Stimulated activated naive CD4-positive, alpha-beta T cell (primary cell): ENCODE measurements around the gene GLRX2.
"Not testable (repeated sequence)": the region's sequence is repeated elsewhere in the genome, so short reads cannot be mapped to it uniquely, and the experiment has no call there.

Source experiments
- DNase-seq, 6 experiments: peaks; one replicate each; lab custom pipeline; 2025; lab: John Stamatoyannopoulos, UW

GLRX2 gene, protein sequence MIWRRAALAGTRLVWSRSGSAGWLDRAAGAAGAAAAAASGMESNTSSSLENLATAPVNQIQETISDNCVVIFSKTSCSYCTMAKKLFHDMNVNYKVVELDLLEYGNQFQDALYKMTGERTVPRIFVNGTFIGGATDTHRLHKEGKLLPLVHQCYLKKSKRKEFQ

DNA sequence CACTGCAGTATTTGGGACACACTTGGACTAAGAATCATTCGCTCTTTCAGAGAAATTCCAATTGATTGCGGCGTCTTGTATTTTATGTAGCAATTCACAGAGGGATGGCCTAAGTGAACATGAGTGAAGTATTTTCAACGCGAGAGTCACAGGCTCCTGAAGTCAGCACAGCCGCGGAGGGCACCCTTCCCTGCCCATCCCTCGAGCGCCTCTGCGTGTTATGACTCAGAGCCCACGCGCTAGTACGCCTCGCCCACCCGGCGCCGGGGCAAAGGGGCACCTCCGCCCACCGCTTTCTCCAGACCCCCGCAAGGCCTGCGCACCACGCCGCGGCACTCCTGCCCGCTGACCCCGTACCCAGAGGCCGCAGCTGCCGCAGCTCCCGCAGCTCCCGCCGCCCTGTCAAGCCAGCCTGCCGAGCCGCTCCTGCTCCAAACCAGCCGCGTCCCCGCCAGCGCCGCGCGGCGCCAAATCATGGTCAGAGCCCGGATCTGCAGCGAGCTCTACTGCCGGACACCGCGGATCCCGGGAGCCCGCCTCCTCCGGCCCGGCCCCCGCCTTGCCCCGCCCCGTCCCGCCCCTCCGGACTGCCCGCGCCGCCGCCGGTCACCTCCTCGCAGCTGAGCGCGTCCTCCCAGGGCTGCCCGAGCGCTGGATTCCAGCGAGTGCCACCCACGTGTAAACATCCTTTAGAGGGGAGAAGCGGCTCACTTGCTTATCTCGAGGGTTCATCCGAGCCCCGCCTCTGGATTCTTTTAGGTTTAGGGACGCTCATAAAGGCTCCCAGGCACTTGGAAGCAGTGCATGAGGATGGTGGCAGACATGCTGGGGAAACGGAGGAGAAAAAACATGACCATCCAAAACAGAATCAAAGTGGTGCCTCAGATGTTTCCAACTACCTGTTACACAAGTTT is at the start of gene GLRX2:
TSS of gene GLRX2 (minus strand) at position 508 of the 914 bp plus-strand sequence. CDS start at position 476, 32 bp downstream.
- DNase-seq = peak; percentile 34 to 59 (median 47)

- no peak for DNase-seq
Measured at GRCh38 chr1:193144999-193145398, 39.8 kb upstream of the GLRX2 start.

DNA sequence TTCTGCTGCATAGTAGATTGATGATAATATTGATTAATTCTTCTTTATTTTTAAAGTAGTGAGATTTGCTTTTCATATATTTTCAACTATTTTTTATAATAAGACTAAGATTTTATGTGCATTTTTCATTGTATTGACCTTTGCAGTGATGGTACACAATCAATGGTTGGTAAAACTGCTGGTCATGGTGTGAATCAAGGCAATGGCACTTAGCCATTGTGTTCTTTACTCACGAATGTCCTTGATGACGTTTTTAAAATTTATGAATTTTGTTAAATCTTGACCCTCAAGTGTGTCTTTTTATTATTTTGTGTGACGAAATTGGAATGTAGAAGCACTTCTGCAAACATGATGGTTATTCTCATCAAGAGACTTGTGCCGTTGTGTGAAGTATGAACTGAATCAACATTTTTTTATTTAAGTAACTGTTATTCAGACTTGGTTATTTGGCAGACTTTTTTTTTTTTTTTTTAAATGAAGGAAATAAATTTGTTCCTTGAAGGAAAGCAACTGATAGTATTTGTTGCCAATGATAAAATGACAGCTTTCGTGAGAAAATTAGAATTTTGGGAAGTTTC is 39.2 kb upstream of the GLRX2 start:
- no peak for DNase-seq

GRCh38 chr1:193143285-193143684 is 38.1 kb upstream of the GLRX2 start:
- peak in 1 of 6 experiments; percentile 6 for DNase-seq

DNA sequence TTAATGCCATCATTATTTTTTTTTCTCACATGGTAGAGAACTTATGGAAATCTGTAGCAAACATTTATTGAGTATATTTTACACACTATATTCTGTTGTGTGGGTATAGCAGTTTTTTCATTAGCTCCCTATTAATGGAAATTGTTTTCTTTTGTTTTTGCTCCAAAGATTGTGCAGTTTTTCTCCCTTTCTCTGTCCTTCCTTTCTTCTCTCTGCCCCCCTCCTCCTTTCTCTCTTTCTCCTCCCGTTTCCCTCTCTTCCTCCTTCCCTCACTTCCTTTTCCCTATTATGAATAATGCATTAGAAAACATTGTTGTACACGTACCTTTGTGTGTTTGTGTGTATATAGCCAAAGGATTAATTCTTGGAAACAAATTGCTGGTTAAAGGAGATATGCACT is 37.2 kb upstream of the GLRX2 start:
- no peak for DNase-seq

- no peak for DNase-seq
Measured at GRCh38 chr1:193141804-193142203, 36.6 kb upstream of the GLRX2 start.

- DNase-seq = no peak
Measured at GRCh38 chr1:193140254-193140653, 35.0 kb upstream of the GLRX2 start.

DNA sequence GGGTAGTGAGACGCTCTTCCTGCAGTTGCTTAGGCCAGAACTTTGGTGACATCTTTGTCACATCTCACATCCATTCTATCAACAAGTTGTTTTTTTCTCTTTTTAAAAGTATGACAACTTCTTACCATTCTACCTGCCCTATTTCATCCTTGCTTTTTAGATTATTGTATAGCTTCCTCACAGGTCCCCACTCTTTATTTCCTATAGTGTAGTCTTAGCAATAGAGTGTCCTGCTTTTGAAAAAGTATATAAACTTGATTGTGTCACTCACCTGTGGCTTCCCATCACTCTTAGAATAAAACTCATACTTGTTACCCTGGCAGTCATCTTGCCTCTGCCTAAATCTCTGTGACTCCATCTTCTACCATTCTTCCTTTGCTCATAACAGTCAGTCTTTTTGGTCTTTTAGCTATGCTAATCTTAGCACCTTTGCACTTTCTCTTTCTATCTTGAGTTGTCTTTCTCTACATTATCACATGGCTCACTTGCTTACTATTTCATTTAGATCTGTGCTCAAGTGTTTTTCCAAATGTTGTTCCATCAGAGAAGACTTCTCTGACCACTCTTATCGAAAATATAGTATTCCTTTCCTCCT is 26.1 kb upstream of the GLRX2 start:
- no peak for DNase-seq

DNA sequence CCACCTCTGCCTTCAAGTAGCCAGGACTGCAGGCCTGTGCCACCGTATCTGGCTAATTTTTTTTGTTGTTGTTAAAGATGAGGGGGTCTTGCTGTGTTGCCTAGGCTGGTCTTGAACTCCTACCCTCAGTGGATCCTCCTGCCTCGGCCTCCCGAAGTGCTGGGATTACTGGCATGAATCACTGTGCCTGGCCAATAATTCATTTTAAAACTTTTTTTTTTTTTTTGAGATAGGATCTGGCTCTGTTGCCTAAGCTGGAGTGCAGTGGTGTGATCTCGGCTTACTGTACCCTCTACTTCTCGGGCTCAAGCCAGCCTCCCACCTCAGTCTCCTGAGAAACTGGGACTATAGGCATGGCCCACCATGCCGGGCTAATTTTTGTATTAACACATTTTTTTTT is 20.2 kb upstream of the GLRX2 start:
- DNase-seq = no peak

- no peak for DNase-seq
Measured at GRCh38 chr1:193123751-193124150, 18.5 kb upstream of the GLRX2 start.

DNA sequence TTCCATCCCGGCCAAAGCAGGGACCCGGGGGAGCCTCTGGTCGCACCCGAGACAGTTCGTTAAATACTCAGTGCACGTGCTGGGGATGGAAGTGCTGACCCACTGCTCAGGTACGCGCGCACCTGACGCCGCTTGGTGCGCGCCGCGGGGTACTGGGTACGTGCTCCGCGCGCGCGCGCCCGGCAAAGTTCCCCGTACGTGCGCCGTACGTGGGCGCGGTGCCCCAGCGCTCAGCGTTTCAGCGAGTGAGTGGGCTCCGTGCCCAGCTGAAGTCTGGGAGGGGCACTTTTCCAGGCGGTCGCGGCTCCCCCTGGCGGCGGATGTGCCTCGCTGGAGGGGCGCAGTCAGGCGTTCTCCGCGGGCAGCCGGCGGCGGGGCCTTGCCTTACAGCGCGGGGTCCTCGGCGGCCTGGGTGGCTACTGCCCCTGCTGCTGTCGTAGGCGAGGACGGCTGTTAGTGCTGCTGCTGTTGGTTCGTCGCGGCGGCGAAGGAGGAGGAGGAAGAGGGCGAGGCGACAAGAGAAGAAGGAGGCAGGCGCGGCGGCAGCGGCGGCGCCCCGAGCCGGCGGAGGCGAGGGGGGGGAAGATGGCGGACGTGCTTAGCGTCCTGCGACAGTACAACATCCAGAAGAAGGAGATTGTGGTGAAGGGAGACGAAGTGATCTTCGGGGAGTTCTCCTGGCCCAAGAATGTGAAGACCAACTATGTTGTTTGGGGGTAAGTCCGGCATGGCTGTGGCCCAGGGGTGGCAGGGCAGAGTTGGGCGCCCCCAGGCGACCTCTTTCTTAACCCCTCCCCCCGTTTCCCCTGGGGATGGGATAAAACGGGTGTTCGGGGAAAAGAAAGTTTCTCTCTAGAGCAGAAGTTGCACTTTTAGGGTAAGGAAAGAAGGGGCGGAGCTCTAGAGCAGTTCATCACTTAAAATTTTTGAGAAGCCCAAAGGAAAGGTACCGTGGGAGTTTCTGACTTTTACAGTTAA is 16.7 kb upstream of the GLRX2 start, which contains the start of gene CDC73:
TSS of gene CDC73 (plus strand) at position 416 of the 978 bp plus-strand sequence. CDS start at position 586, 170 bp downstream.
- peak; percentile 97 to 99 (median 98) for DNase-seq

- DNase-seq = peak in 1 of 6 experiments; percentile 17
Measured at GRCh38 chr1:193120604-193121166, 15.5 kb upstream of the GLRX2 start.

DNA sequence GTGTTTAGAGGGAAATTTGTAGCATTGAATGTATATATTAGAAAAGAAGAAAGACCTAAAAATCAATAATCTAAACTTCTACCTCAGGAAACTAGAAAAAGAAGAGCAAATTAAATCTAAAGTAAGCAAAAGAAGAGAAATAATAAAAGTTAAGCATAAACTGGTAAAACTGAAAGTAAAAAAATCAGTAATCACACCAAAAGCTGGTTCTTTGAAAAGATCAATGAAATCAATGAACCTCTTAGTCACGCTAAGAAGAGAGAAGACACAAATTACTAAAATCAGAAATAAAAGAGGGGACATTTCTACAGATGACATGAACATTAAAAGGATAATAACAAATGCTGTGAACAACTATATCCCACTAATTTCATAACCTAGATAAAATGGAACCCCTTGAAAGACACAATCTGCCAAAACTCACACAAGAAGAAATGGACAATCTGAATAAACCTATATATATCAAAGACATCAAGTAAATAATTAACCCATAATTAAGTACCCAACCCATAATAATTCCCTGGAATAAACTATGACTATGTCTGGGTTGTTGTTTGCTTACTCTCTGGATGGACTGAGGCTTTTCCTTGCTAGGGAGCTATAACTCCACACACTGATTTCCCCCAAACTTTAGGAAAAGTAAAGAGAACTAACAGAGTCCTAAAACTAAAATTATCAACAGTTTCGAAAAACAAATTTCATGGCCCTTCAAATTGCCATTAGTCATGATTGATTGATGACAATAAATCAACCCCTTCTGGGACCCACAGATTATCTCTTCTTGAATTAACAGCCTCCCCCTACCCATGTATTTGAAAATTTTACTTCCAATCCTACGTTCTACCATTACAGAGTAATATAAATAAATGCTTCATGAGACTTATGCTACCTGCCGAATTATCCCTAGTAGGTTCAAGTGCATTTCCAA is 13.9 kb upstream of the GLRX2 start:
- DNase-seq = no peak

DNA sequence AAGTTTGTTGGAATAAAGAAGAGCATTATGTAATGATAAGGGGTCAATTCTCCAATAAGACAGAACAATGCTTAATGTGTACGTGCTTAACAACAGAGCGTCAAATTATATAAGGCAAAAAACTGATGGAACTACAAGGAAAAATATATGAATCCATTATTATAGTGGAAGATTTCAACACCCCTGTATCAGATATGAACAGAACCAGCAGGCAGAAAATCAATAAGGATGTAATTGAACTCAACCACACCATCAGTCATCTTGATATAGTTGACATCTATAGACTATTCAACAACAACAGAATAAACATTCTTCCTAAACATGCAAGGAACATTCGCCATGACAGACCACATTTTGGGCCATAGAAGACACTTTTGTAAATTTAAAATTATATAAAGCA is 13.0 kb upstream of the GLRX2 start:
- DNase-seq = no peak

DNA sequence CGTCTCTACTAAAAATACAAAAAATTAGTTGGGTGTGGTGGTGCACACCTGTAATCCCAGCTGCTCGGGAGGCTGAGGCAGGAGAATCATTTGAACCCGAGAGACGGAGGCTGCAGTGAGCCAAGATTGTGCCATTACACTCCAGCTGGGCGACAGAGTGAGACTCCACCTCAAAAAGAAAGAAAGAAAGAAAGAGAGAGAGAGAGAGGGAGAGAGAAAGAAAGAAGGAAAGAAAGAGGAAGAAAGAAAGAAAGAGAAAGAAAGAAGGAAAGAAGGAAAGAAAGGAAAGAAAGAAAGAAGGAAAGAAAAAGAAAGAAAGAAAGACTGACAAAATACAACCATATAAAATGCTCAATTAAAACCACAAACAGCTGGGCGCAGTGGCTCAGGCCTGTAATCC is 12.0 kb upstream of the GLRX2 start:
- not testable (repeated sequence) for DNase-seq

DNA sequence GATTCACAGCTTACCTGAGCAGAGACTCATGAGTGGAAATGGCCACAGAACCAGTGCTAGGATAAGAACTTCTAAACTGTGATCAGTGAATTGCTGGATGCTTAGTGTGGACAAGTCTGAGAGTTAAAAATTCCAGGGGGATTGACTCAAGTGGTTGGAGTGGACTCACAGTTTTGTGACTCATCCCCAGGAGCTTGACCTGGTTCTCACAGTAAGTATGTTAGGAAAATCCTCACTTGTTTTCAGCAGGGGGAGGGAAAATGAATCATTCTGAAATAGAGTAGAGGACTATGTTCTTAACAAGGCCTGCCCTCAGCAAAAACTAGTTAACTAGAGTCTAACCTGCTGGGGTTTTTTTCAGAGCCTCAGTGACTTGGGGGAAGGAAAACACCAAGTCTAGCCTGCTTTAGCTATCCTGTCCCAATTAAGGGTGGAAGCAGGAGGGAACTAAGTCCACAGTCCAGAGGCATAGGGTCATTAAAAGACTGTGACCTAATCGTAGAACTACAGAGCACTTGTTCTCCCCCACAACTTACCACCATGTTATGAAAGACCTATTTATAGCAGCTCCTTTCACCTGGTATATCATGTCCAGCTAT is 10.5 kb upstream of the GLRX2 start:
- no peak for DNase-seq

GRCh38 chr1:193114485-193115095 is 9.4 kb upstream of the GLRX2 start:
- DNase-seq = no peak

DNA sequence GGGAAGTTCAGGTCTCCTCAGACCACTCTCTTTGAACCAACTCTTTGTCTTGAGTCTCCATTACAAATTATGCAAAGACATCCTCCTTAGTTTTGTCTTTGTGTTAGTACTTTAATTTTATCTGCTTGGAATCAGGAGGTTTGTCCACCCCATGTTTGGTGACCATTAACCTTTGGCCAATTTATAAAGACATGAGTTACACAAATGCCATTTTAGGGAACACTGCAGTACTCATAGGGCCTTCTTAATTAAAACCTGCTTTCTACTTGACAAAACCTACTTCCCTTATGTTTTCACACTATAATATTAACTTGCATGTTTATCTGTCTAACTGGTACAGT is 8.7 kb upstream of the GLRX2 start:
- no peak for DNase-seq
